Myocyte (in vitro differentiated cells): ENCODE results near the gene DLST. TPM values are rescaled to one million over a fixed set of nuclear protein-coding genes. Genes with fewer than 3 reads are reported as not detected.

ENCODE experiments used
- DNase-seq: peaks from one replicate; pipeline ENCODE4 v3.0.0-alpha.2; 2012; ENCODE audit warnings: low read depth
- polyA plus RNA-seq: library from polyadenylated mRNA; unstranded; fragments of >200 nt; gene quantifications from one replicate; pipeline ENCODE4 v1.2.1, GENCODE V29; 2012; ENCODE audit warnings: missing spikeins
- total RNA-seq: library from RNA; depleted of rRNA; stranded (reverse); fragments of >200 nt; gene quantifications from 2 replicates; pipeline ENCODE4 v1.2.3, GENCODE V29; 2014

The DLST gene
- 38.7 and 39.3 TPM in 2 replicates for total RNA-seq
- 68.4 TPM for polyA plus RNA-seq

DNA sequence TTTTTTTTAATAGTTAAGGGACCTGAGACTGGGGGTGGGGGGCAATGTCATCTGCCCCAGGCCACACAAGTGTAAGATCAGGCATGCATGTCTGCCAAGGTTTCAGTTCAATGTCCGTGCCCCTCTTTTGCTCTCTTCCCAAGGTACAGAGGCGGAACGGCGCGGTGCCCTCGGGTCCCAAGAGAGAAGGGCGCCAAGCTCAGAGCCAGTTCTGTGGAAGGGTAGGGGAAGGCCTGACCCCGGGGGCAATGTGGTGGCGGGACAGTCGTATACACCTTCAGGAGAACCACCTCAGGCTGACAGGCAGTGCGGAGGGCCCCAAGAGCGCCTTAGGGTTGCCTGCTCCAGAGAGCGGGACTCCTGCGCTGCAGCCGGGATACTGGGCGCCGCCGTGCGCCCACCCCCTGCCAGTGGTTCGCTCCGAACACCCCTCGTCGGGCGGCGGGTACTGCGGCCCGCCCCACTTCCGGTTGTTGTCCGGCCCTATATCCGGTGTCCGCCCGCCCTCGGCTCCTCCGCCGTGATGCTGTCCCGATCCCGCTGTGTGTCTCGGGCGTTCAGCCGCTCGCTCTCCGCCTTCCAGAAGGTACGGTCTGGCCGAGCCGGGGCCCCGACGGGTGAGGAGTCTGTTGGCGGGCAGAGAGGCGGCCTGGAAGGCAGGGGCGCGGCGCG lies at the start of gene DLST:
Gene DLST, plus strand, starts transcription at position 486 of the 672 bp plus-strand sequence. Its CDS starts 38 bp downstream, at position 524.
- peak; percentile 87 for DNase-seq

DNA sequence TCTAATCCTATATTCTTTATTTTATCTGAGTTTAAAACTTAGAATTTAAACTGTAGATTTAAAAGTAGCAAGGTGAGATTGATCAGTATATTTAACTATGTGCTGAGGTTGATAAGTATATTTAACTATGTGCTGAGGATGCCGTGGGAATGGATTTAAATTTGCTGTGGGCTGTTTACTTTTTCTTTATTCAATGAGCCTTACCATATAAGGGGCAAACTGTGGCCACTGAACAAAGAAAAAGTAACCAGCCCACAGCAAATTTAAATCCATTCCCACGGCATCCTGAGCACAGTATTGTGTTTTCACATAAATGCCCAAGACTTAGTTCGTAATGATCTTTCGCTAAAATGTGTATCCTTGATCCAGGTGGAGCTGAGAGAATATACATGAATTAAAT lies 48.9 kb upstream of the DLST start:
- DNase-seq = no peak

- DNase-seq = no peak
Observed at GRCh38 chr14:74834692-74835392, 46.9 kb upstream of the DLST start.

GRCh38 chr14:74835645-74836250 lies 46.0 kb upstream of the DLST start:
- DNase-seq = no peak

DNA sequence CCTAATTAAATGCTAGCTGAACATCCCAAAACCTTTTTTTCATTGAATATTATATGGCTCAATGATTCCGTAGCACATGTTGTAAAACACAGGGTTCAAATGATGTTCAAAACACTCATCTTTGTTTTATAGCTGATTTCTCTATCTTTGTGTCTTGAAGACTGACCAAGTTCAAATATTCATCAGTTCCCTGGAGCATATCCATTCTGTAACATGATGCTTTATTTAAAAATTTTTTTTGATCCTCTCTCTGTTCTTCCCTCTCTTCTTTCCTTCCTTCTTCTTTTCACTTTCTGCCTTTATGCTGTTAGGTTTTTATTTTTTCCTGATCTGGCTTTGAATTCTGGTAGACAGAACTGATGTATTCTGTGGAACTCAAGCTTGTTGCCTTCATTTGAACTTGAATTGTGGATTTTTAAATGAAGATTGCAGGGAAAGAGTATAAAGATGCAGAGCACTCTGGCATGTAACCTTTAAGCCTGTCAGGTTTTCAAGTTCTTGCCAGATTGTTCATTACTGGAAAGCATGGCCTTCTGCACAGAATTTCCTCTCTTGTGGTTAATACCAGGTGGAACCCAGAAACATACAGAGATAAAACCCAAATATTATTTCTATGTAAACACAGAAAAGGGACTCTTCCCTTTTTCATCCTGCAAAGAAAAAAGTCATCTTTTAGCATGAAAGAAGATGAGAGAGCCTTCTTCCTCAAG lies 45.3 kb upstream of the DLST start:
- DNase-seq = no peak

GRCh38 chr14:74838166-74838565 lies 43.5 kb upstream of the DLST start:
- DNase-seq = no peak

DNA sequence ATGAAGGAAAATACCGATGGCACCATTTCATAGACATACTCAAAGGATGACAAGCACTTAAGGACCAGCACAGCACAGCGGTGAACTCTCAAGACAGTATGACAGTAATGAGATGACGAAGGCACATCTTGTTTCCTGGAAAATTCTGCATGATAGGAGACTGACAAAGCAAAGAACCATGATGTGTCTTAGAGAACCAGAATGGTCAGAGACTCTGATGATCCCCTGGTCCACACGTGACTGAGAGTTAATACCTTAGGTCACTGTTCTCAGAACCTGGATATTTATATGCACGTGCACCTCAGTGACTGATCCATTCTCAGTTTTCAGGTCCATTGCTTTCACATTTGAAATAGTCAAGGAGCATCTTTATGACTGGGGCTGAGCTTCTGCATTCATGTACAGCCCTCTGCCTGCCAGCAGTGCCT lies 41.1 kb upstream of the DLST start:
- no peak for DNase-seq

DNA sequence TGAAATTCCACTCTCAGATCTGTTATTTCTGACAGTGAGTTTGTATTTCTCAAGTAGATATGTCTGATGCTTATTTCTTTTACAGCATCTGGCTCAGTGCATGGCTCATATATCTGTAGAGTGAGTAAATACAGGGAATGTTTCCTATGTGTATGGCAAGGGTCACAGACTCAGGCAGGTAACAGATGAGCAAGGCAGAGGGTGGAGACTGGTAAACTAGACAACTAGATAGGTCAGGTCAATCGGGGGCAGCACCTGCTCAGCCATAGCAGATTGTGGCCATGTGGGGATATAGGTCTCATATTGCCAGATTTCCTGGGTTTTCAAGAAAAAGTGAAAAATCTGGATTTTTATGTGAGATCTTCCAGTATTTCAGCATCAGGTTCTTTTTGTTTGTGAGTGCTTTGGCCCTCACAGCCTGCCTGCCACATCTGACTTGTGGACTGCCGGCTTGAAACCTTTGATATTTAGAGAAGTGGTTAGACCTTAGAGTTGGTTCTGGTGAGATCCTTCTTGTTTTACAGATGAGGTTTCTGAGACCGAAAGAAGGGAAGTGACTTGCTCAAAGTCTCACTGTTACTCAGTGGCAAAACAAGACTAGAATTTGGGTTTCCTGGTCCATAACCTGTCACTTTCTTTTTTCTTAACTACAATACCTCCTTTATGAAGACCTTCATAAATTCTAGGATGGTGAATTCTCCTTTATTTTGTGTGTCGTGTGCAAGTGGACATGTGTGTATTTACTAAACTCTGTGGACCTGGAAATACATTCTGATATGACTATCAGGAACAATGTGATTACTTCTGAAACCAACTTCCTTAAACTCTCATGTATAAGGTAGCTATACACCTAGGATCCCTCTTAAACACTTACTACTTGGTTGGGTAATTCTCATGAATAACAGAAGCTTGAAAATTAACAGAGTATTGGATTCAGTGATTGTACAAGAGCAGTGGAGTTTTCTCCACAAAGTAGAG lies 40.2 kb upstream of the DLST start:
- no peak for DNase-seq

DNA sequence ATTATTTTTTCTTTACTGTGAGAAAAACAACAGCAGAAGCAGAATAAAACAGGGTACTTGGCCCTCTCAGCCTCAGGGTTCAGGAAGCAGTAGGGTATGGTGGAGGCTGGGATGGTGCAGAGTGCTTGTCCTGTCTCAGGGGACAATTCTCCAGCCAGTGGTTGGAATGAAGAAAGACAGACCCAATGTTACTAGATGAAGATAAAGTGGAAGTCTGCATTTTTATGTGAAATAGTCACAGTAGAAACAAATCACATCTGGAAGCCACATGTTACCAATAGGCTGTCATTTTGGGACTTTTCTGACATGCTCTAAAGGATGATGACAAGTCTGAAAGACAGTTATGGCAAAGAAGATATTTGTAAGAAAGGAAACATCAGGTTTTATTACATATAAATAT lies 38.1 kb upstream of the DLST start:
- peak; percentile 25 for DNase-seq

GRCh38 chr14:74846168-74846567 lies 35.5 kb upstream of the DLST start:
- peak; percentile 33 for DNase-seq

GRCh38 chr14:74846968-74847665 lies 34.6 kb upstream of the DLST start:
- DNase-seq = no peak

GRCh38 chr14:74848768-74849167 lies 32.9 kb upstream of the DLST start:
- DNase-seq = no peak

DNA sequence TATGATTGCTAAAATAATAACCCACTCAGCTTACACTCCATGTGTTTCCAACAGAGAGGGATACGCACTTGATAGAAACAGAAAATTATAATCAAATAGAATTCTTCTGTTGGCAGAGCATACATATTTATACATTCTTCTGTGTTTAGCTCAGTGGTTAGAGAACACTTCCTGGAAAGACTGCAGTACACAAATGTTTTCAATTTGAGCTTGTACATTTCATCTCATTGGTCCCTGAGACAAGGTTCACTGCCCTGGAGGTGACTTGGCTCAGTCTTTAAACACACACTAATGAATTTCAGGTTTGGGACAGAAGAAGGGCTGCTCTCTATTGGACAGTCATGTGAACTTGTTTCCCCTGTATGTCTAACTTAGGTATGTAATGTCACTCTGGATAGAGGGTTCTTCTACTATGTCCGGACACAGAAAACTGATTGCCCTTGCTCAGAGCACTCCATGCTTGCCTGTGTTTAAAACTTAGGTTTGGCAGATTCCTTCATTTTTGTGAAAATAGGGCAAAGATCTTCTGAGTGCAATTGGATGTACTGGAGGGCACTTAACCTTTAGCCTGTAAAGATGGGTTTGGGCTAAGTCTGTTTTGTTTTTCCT lies 28.7 kb upstream of the DLST start:
- DNase-seq = no peak

DNA sequence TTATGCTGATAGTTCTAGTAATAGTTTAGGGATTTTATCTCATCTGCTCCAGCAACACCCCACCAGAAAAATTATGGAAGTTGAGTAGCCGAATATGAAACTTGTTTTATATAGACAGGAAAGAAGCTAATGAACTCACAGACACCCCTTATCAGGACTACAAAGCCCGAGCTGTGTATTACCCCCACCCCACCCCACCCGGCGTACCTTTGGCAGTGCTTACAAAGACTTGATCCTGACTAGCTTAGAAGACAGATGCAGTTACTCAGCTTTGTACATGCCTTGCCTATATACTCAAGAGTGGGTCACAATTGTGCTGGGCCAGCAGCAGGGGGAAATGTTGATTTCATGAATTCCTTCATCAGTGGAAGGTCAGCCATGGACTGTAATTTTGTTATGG lies 28.1 kb upstream of the DLST start:
- DNase-seq = no peak

DNA sequence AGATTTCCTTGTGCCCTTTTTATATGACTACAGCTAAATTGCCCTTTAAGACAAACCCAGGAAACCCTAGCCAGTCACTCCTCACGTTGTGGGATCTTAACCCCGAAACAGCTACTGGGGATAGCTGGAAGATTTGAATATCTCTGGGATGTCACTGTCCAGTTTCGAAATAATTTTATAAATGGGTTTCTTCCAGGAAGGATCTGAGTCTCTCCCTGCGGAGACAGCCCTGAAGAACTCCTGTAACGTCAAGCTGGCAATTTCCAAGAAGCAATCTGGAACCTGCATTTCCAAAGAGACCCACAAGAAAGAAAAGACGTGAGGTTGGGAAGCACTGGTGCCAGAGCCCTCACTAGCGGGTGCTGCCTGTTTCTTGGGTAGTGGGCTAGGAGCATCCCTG lies 26.7 kb upstream of the DLST start:
- no peak for DNase-seq

GRCh38 chr14:74855945-74856344 lies 25.8 kb upstream of the DLST start:
- no peak for DNase-seq

GRCh38 chr14:74856366-74856765 lies 25.4 kb upstream of the DLST start:
- peak; percentile 24 for DNase-seq

DNA sequence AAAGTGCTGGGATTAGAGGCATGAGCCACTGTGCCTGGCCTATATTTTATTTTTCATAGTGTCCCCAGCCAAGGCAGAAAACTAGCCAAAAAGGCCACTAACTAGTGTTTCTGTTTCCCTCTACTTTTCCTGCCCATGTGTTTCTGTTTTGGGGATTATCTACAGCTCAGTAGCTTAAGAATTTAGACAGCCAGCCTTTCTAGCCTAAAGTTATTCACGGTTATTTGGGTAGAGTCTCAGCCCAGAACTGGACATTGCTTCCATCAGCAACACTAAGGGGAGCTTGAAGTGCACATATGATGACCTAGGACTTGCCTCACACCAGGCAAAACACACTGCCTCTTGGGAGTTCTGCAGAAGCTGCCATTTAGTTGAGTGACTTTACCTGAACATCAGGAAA lies 23.7 kb upstream of the DLST start:
- DNase-seq = no peak

GRCh38 chr14:74859757-74860552 lies 21.8 kb upstream of the DLST start:
- DNase-seq = no peak
